H1 (cell line): ENCODE measurements around the gene MPPE1. TPM values are rescaled to one million over a fixed set of nuclear protein-coding genes. Genes with fewer than 3 reads are reported as not detected.

Experiments
- CTCF ChIA-PET: fragments of 300-600 bp; sonication (Branson Sonifier 250); formaldehyde crosslinking; loops from one replicate; lab custom pipeline; 2021; ENCODE audit not compliant: partially characterized antibody; lab: Charles Lee
- POLR2A ChIA-PET: fragments of 300-600 bp; sonication (Branson Sonifier 250); formaldehyde crosslinking; loops from one replicate; lab custom pipeline; 2021; ENCODE audit warnings: inconsistent platforms; ENCODE audit not compliant: partially characterized antibody; lab: Charles Lee
- DNase-seq, 2 experiments: peaks; one replicate each; pipeline versions ENCODE4 v3.0.0 to v3.0.0-alpha.2; 2010 to 2022; ENCODE audit warnings: low spot score in 2 of 2, low read depth in 1 of 2, mixed read lengths in 1 of 2
- FAIRE-seq: peaks from 2 replicates; lab custom pipeline; 2011; peaks lifted over from hg19 to GRCh38; lab: Jason Lieb, UNC
- H2AFZ ChIP-seq: 2 replicates; pipeline ENCODE4 v1.8.1; 2012; ENCODE audit warnings: low read length, inconsistent platforms
- H2AK5ac ChIP-seq: 2 replicates; pipeline ENCODE4 v1.6.1; 2013; ENCODE audit warnings: low read depth, low read length
- H2BK120ac ChIP-seq: replicated peaks from 2 replicates; pipeline ENCODE3; 2013; ENCODE audit warnings: low read depth, low read length, inconsistent platforms
- H2BK12ac ChIP-seq: 2 replicates; pipeline ENCODE4 v1.6.1; 2013; ENCODE audit warnings: low read depth, low read length
- H2BK15ac ChIP-seq: 2 replicates; pipeline ENCODE4 v1.6.1; 2013; ENCODE audit warnings: low read length
- H2BK20ac ChIP-seq: 2 replicates; pipeline ENCODE4 v1.6.1; 2013; ENCODE audit warnings: low read length
- H2BK5ac ChIP-seq: 2 replicates; pipeline ENCODE4 v1.6.1; 2013; ENCODE audit warnings: low read depth, low read length
- H3K14ac ChIP-seq: 2 replicates; pipeline ENCODE4 v1.6.1; 2013; ENCODE audit warnings: inconsistent platforms; ENCODE audit not compliant: insufficient read length
- H3K18ac ChIP-seq: 2 replicates; pipeline ENCODE4 v1.6.1; 2013; ENCODE audit warnings: low read length; ENCODE audit errors: extremely low read depth
- H3K23ac ChIP-seq: 2 replicates; pipeline ENCODE4 v1.6.1; 2013; ENCODE audit warnings: inconsistent platforms; ENCODE audit not compliant: insufficient read length
- H3K23me2 ChIP-seq: 2 replicates; pipeline ENCODE4 v1.6.1; 2013; ENCODE audit warnings: low read depth, low read length
- H3K27ac ChIP-seq: 2 replicates; pipeline ENCODE4 v1.6.1; 2011; ENCODE audit warnings: low read depth, low read length, inconsistent platforms
- H3K27me3 ChIP-seq, 4 experiments: replicated peaks in 1 of 4; 1 replicate in 1 of 4; 2 replicates in 3 of 4; pipeline versions ENCODE4 v1.6.1 to v1.8.1; 2011 to 2013; ENCODE audit warnings: low read length in 3 of 4, mild to moderate bottlenecking in 3 of 4, inconsistent platforms in 2 of 4, mixed read lengths in 2 of 4, moderate library complexity in 1 of 4; ENCODE audit not compliant: control insufficient read depth in 3 of 4, insufficient read depth in 3 of 4; ENCODE audit errors: extremely low read depth in 1 of 4
- H3K36me3 ChIP-seq, 4 experiments: 2 replicates each; pipeline versions ENCODE4 v1.6.1 to v1.8.1; 2011 to 2013; ENCODE audit warnings: mild to moderate bottlenecking in 4 of 4, low read length in 3 of 4, moderate library complexity in 2 of 4, control low read depth in 1 of 4, inconsistent platforms in 1 of 4; ENCODE audit not compliant: insufficient read depth in 4 of 4, control insufficient read depth in 2 of 4
- H3K4ac ChIP-seq: replicated peaks from 2 replicates; pipeline ENCODE3; 2013; ENCODE audit warnings: low read length, low read depth, mixed read lengths, inconsistent platforms; ENCODE audit not compliant: insufficient read length
- H3K4me1 ChIP-seq, 4 experiments: replicated peaks in 1 of 4; 1 replicate in 1 of 4; 2 replicates in 3 of 4; pipeline versions ENCODE4 v1.6.1 to v1.8.1; 2011 to 2013; ENCODE audit warnings: low read length in 3 of 4, inconsistent platforms in 2 of 4, mixed read lengths in 1 of 4; ENCODE audit not compliant: insufficient read depth in 4 of 4, control insufficient read depth in 3 of 4
- H3K4me2 ChIP-seq, 2 experiments: 2 replicates each; pipeline versions ENCODE4 v1.6.1 to v1.8.1; 2011 to 2013; ENCODE audit warnings: low read depth in 2 of 2, low read length in 2 of 2, control low read depth in 1 of 2, inconsistent platforms in 1 of 2, mild to moderate bottlenecking in 1 of 2; ENCODE audit not compliant: insufficient read depth in 1 of 2
- H3K4me3 ChIP-seq, 4 experiments: fragments of 200-600, 300-600 bp in 1 of 4; sonication (generic), shearing (Covaris generic), sonication (Bioruptor Twin) in 1 of 4; 2 replicates each; pipeline versions ENCODE4 v1.5.1 to v1.8.1; 2011 to 2016; ENCODE audit warnings: low read length in 4 of 4, low read depth in 3 of 4, control low read depth in 2 of 4, inconsistent platforms in 2 of 4, mild to moderate bottlenecking in 2 of 4, mixed read lengths in 1 of 4, moderate library complexity in 1 of 4; ENCODE audit not compliant: insufficient read depth in 2 of 4; ENCODE audit errors: extremely low read depth in 1 of 4
- H3K56ac ChIP-seq: replicated peaks from 2 replicates; pipeline ENCODE3; 2013; ENCODE audit warnings: low read depth, mild to moderate bottlenecking, mixed read lengths, low read length, inconsistent platforms; ENCODE audit not compliant: insufficient read length
- H3K79me1 ChIP-seq: 2 replicates; pipeline ENCODE4 v1.6.1; 2013; ENCODE audit warnings: low read depth, low read length, control low read depth
- H3K79me2 ChIP-seq, 2 experiments: 2 replicates each; pipeline versions ENCODE4 v1.6.1 to v1.8.1; 2012 to 2013; ENCODE audit warnings: low read length in 2 of 2, mild to moderate bottlenecking in 2 of 2, inconsistent platforms in 1 of 2; ENCODE audit not compliant: insufficient read depth in 2 of 2, control insufficient read depth in 1 of 2
- H3K9ac ChIP-seq, 4 experiments: replicated peaks in 1 of 4; 1 replicate in 1 of 4; 2 replicates in 3 of 4; pipeline versions ENCODE4 v1.6.1 to v1.8.1; 2011 to 2013; ENCODE audit warnings: low read depth in 3 of 4, low read length in 3 of 4, control low read depth in 2 of 4, mild to moderate bottlenecking in 2 of 4, moderate library complexity in 2 of 4, inconsistent platforms in 1 of 4; ENCODE audit errors: extremely low read depth in 1 of 4
- H3K9me3 ChIP-seq, 2 experiments: 2 replicates each; pipeline versions ENCODE4 v1.6.1 to v1.8.1; 2012 to 2013; ENCODE audit warnings: mild to moderate bottlenecking in 2 of 2, moderate library complexity in 2 of 2, control low read depth in 1 of 2, inconsistent platforms in 1 of 2, low read depth in 1 of 2, low read length in 1 of 2, mixed read lengths in 1 of 2; ENCODE audit not compliant: insufficient read depth in 2 of 2
- H4K20me1 ChIP-seq, 2 experiments: replicated peaks in 1 of 2; 2 replicates each; pipeline versions ENCODE3 to v1.8.1; 2011 to 2013; ENCODE audit warnings: inconsistent platforms in 2 of 2, low read length in 2 of 2, mild to moderate bottlenecking in 1 of 2; ENCODE audit not compliant: insufficient read depth in 2 of 2, control insufficient read depth in 1 of 2
- H4K5ac ChIP-seq: 2 replicates; pipeline ENCODE4 v1.6.1; 2013; ENCODE audit warnings: low read length, low read depth, mixed read lengths, inconsistent platforms; ENCODE audit not compliant: insufficient read length
- H4K8ac ChIP-seq: 2 replicates; pipeline ENCODE4 v1.8.0; 2013; ENCODE audit warnings: mild to moderate bottlenecking, moderate library complexity, low read length, inconsistent platforms; ENCODE audit not compliant: insufficient read depth; ENCODE audit errors: extremely low read depth
- H4K91ac ChIP-seq: replicated peaks from 2 replicates; pipeline ENCODE3; 2013; ENCODE audit warnings: low read length, mixed read lengths, inconsistent platforms; ENCODE audit not compliant: insufficient read length
- ASH2L ChIP-seq: fragments of 200-600, 300-600 bp; sonication (generic); IDR thresholded peaks from one replicate; pipeline ENCODE4 v1.7.1; 2017; ENCODE audit warnings: low read length
- CBX8 ChIP-seq: fragments of 300-800, 300-1000 bp; sonication (generic); IDR thresholded peaks from 2 replicates; pipeline ENCODE4 v1.7.1; 2016; ENCODE audit warnings: low read depth, low read length, borderline replicate concordance
- CEBPB ChIP-seq: IDR thresholded peaks from 2 replicates; pipeline ENCODE4 v1.6.1; 2012; ENCODE audit warnings: low read depth, low read length
- POU5F1 ChIP-seq: IDR thresholded peaks from 2 replicates; pipeline ENCODE4 v1.6.1; 2011; ENCODE audit warnings: low read depth, mild to moderate bottlenecking, low read length, moderate library complexity
- RAD21 ChIP-seq, 2 experiments: IDR thresholded peaks in 1 of 2; conservative IDR thresholded peaks in 1 of 2; 2 replicates each; pipeline ENCODE4 v1.6.1; 2011; ENCODE audit warnings: low read depth in 2 of 2, low read length in 2 of 2, improper control_type of control experiment in 1 of 2, inconsistent platforms in 1 of 2, mild to moderate bottlenecking in 1 of 2, moderate library complexity in 1 of 2
- WGBS, 2 experiments: shearing (Covaris generic) in 1 of 2; methylation state at CpG; one replicate each; pipeline versions ENCODE4 v1.1.6 to v1.1.7; 2013 to 2015; ENCODE audit warnings: low lambda C conversion rate in 2 of 2, mixed read lengths in 2 of 2, inconsistent platforms in 1 of 2, low coverage in 1 of 2, missing lambda C conversion rate in 1 of 2; ENCODE audit not compliant: insufficient replicate concordance in 2 of 2, insufficient coverage in 1 of 2, insufficient read length in 1 of 2; ENCODE audit errors: extremely low coverage in 1 of 2, missing lambda C conversion rate in 1 of 2; 5-methylcytosine and 5-hydroxymethylcytosine counted together
- long read RNA-seq, 2 experiments: library from RNA in 1 of 2; library from capped mRNA in 1 of 2; stranded (forward); transcript quantifications; one replicate each; pipeline ENCODE4 v2.0.0, GENCODE V29; 2021; ENCODE audit warnings: inconsistent platforms in 1 of 2
- polyA minus RNA-seq, 3 experiments: library from RNA; depleted of rRNA, polyadenylated mRNA; stranded (reverse); fragments of >200 nt; gene quantifications; 1 replicate in 2 of 3; 2 replicates in 1 of 3; pipeline ENCODE4 v1.2.3, GENCODE V29; 2011
- polyA plus RNA-seq, 7 experiments: library from polyadenylated mRNA; depleted of rRNA in 3 of 7; stranded (reverse) in 5 of 7; unstranded in 2 of 7; fragments of >200 nt in 5 of 7; fragments of 200-250 nt in 2 of 7; gene quantifications; 1 replicate in 5 of 7; 2 replicates in 1 of 7; 4 replicates in 1 of 7; pipeline versions ENCODE4 v1.2.1 to v1.2.3, GENCODE V29; 2011 to 2013; ENCODE audit warnings: missing spikeins in 2 of 7, mixed read lengths in 2 of 7
- total RNA-seq: library from RNA; stranded (reverse); fragmentation: NEBNext Ultra II Directional; extraction: Animal tissue kit (Norgen Biotek cat#: 25700); gene quantifications from 2 replicates; pipeline ENCODE4 v1.2.1, GENCODE V29; 2021

Gene MPPE1, protein sequence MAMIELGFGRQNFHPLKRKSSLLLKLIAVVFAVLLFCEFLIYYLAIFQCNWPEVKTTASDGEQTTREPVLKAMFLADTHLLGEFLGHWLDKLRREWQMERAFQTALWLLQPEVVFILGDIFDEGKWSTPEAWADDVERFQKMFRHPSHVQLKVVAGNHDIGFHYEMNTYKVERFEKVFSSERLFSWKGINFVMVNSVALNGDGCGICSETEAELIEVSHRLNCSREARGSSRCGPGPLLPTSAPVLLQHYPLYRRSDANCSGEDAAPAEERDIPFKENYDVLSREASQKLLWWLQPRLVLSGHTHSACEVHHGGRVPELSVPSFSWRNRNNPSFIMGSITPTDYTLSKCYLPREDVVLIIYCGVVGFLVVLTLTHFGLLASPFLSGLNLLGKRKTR
- total RNA-seq (20.9 and 22.1 TPM in 2 replicates), polyA plus RNA-seq (2011; rRNA removed) (13.1 and 13.7 TPM in 2 replicates), polyA minus RNA-seq (2011; rRNA and poly(A)+ RNA removed) (10.2 and 15.1 TPM in 2 replicates)
- 16.8 TPM for polyA plus RNA-seq (2011; cell fraction: cytosol; rRNA removed)
- polyA plus RNA-seq (2011; cell fraction: nucleus; rRNA removed): 38.3 TPM
- 18.6 to 29.5 TPM (median 24.5 TPM) in 4 replicates for polyA plus RNA-seq (2012, experiment 1 of 2)
- 7.4 TPM for polyA plus RNA-seq (2012, experiment 2 of 2)
- 17.2 TPM for polyA plus RNA-seq (2013, experiment 1 of 2)
- polyA plus RNA-seq (2013, experiment 2 of 2): 16.3 TPM
- 11.2 TPM for polyA minus RNA-seq (2011; cell fraction: cytosol; rRNA and poly(A)+ RNA removed)
- 28.3 TPM for polyA minus RNA-seq (2011; cell fraction: nucleus; rRNA and poly(A)+ RNA removed)
- long read RNA-seq, experiment 1, full-length matches to known transcripts: 1 of 8 reads
- long read RNA-seq, experiment 1, partial matches to known transcripts: 2 of 8 reads
- long read RNA-seq, experiment 1, other reads (novel, unspliced or antisense): 5 of 8 reads
- long read RNA-seq, experiment 2, full-length matches to known transcripts: 7 of 22 reads
- long read RNA-seq, experiment 2, partial matches to known transcripts: 2 of 22 reads
- long read RNA-seq, experiment 2, other reads (novel, unspliced or antisense): 13 of 22 reads

DNA sequence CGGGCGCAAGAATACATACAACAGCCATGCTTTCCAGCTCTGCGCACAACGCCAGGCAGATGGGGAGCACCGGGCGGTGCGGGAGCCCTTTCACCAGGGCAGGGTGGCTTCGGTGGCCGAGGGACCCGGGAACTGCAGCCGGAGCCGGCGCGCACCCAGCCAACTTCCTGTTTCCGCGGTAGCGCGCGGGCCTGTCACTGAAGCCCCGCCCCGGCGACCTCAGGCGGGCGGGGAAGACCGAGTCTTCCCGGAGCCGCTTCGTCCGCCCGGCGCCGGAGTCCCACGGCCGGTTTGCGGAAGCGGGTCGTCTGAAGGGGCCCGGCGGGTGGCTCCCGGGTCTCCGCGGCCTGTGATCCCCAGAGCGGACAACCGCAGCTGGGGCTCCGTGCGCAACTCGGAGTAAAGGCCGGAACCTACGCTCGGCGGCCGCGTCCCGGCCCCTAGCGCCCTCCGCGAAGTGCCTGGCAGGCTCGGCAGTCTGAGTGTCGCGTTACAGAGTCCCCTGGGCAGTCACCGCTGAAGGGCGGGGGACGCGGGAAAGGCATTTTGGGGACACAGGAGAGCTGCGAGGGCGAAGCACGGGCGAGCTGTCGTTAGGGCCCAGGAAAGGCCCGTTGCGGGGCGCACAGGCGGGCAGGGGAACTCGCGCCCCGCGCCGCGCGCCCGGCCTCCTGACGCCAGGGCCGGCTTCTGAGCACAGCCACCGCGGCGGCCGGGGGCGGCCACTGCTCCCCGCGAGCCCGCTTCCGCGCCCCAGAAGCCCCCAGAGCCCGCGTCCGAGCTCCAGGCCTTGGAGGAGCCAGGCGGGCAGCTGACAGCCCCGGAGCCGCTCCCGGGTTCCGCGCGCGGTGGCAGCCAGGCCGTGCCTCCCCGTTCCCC is at the start of gene MPPE1:
Gene MPPE1 (minus strand): TSS at position 136 of the 879 bp plus-strand sequence. CDS start 11,053 bp downstream, outside the sequence.
- H3K18ac ChIP-seq: peak within 1 kb of the TSS; percentile 60
- no peak within 1 kb of the TSS for H3K4ac ChIP-seq
- no peaks in the 10 kb centered on the region for H3K79me1 ChIP-seq
- H3K9ac ChIP-seq: peak within 1 kb of the TSS in 3 of 4 experiments; percentile 20 to 33 (median 31); a peak in 4 of 7 replicates
- H3K23ac ChIP-seq: no peak within 1 kb of the TSS
- no peak within 1 kb of the TSS for H2BK12ac ChIP-seq
- H2BK120ac ChIP-seq: peak within 1 kb of the TSS; percentile 61
- no peak within 1 kb of the TSS for H2BK20ac ChIP-seq
- H2BK5ac ChIP-seq: peak within 1 kb of the TSS; percentile 2; the same call in 1 of the 2 replicates
- FAIRE-seq (no peak), DNase-seq (peak; percentile 60 to 90)
- H3K4me3 ChIP-seq: peak within 1 kb of the TSS; percentile 65 to 78 (median 74)
- no peaks in the 10 kb centered on the region for H3K27me3 ChIP-seq
- peaks cover 10% of the 10 kb centered on the region; the same call in 1 of the 2 replicates for H3K23me2 ChIP-seq
- ChIA-PET CTCF (interaction anchor here (0.6 to 1.4 kb wide), 2 partner anchors 8 to 9 kb away, joined by 3 read pairs; no protein-coding TSS in a partner anchor), POLR2A (interaction anchor here (0.6 to 2.2 kb wide), 5 partner anchors 29 to 87 kb away, joined by 3 to 9 read pairs (median 4); partner anchors contain the start of gene IMPA2)
- H3K14ac ChIP-seq: no peak within 1 kb of the TSS
- H3K4me2 ChIP-seq: peak within 1 kb of the TSS; percentile 71 to 94
- no peak within 1 kb of the TSS for H2BK15ac ChIP-seq
- WGBS, 2 experiments: 2% methylated on average over 92 of the region's 106 CpGs; no CpG with 5 or more reads in 1 of the 2 experiments
- H3K56ac ChIP-seq: peak within 1 kb of the TSS; percentile 46
- no peak within 1 kb of the TSS for H2AK5ac ChIP-seq
- H3K4me1 ChIP-seq: peaks cover 2 to 12% (median 5%) of the 10 kb centered on the region in 4 experiments; a peak in 6 of 7 replicates
- no peaks in the 10 kb centered on the region for H3K36me3 ChIP-seq
- peak within 1 kb of the TSS; percentile 25; the same call in 1 of the 2 replicates for H4K8ac ChIP-seq
- H4K5ac ChIP-seq: no peak within 1 kb of the TSS
- H3K27ac ChIP-seq: peak within 1 kb of the TSS; percentile 31; the same call in 1 of the 2 replicates
- H4K91ac ChIP-seq: peak within 1 kb of the TSS; percentile 56
- H4K20me1 ChIP-seq: no peaks in the 10 kb centered on the region
- no peaks in the 10 kb centered on the region for H3K9me3 ChIP-seq
- no peaks in the 10 kb centered on the region for H3K79me2 ChIP-seq
- H2AFZ ChIP-seq: peak within 1 kb of the TSS; percentile 80; the same call in 1 of the 2 replicates
- TF ChIP-seq ASH2L (peak; percentile 85), RAD21 (IDR thresholded peaks at IDR 0.05 in 1 of 2, conservative IDR thresholded peaks at IDR 0.05 in 1 of 2; ENCODE audit: low read depth in 2 of 2, low read length in 2 of 2) (peak in 1 of 2 experiments; percentile 8; a peak in 2 of 4 replicates), CEBPB (no peak), CBX8 (no peak), POU5F1 (no peak)
